ENCODE data around the gene OPCML. TPM values are rescaled to one million over a fixed set of nuclear protein-coding genes. Genes with fewer than 3 reads are reported as not detected.

The OPCML gene
- total RNA-seq, 5 donors from 2014 or later (not counting 1 experiment from before 2014, with no cell fraction given), result not detected

GRCh38 chr11:133029107-133029506 lies 503.2 kb downstream of the OPCML start:
- POLR2A ChIA-PET, result no interaction called here

GRCh38 chr11:133026952-133027351 lies 505.3 kb downstream of the OPCML start:
- Histone ChIP-seq H3K4me1 (ENCODE audit: control insufficient read depth in 1 of 2, extremely low read depth in 1 of 2, insufficient read depth in 2 of 2, low read length in 2 of 2) (no peaks in the 10 kb centered on the region), H3K9me3 (no peaks in the 10 kb centered on the region), H3K36me3 (ENCODE audit: control insufficient read depth in 2 of 2, extremely low read depth in 1 of 2, insufficient read depth in 1 of 2, low read length in 1 of 2) (no peaks in the 10 kb centered on the region), H3K4me3 (ENCODE audit: control insufficient read depth in 1 of 2, extremely low read depth in 1 of 2, low read length in 1 of 2) (no peak overlapping the region), H3K27me3 (replicated peaks in 1 of 2; ENCODE audit: control insufficient read depth in 2 of 2, extremely low read depth in 1 of 2, insufficient read depth in 2 of 2, low read length in 1 of 2) (no peaks in the 10 kb centered on the region), H3K27ac (ENCODE audit: low read length) (no peak overlapping the region)
- no peak overlapping the region for H3K27ac Mint-ChIP-seq
- POLR2A ChIA-PET, result no interaction called here
- CTCF ChIA-PET, result no interaction called here
- H3K9me3 Mint-ChIP-seq, result peaks cover 0 to 17% (median 0%) of the 10 kb centered on the region in 3 donors
- peaks cover 0 to 1% of the 10 kb centered on the region in 2 donors for H3K27me3 Mint-ChIP-seq
- no peak for ATAC-seq (replicated peaks in 1 of 4)
- no CpG with 5 or more reads among the region's 1 CpG for WGBS (ENCODE audit: insufficient coverage)
- no peak for DNase-seq
- H3K4me3 Mint-ChIP-seq, result no peak overlapping the region
- no peaks in the 10 kb centered on the region for H3K36me3 Mint-ChIP-seq
- H3K4me1 Mint-ChIP-seq, result no peaks in the 10 kb centered on the region

More at GRCh38 chr11:133029107-133029506, 503.2 kb downstream of the OPCML start:
- H3K4me3 Mint-ChIP-seq, result no peak overlapping the region
- ATAC-seq (replicated peaks in 1 of 4) (no peak), DNase-seq (no peak)
- CTCF ChIA-PET, result no interaction called here
- peaks cover 0 to 14% (median 3%) of the 10 kb centered on the region in 3 donors for H3K9me3 Mint-ChIP-seq
- Histone ChIP-seq H3K4me1 (ENCODE audit: control insufficient read depth in 1 of 2, extremely low read depth in 1 of 2, insufficient read depth in 2 of 2, low read length in 2 of 2) (no peaks in the 10 kb centered on the region), H3K27ac (ENCODE audit: low read length) (no peak overlapping the region), H3K9me3 (no peaks in the 10 kb centered on the region), H3K36me3 (ENCODE audit: control insufficient read depth in 2 of 2, extremely low read depth in 1 of 2, insufficient read depth in 1 of 2, low read length in 1 of 2) (no peaks in the 10 kb centered on the region), H3K4me3 (ENCODE audit: control insufficient read depth in 1 of 2, extremely low read depth in 1 of 2, low read length in 1 of 2) (no peak overlapping the region), H3K27me3 (replicated peaks in 1 of 2; ENCODE audit: control insufficient read depth in 2 of 2, extremely low read depth in 1 of 2, insufficient read depth in 2 of 2, low read length in 1 of 2) (no peaks in the 10 kb centered on the region)
- no peaks in the 10 kb centered on the region for H3K4me1 Mint-ChIP-seq
- no peak overlapping the region for H3K27ac Mint-ChIP-seq
- no CpG with 5 or more reads among the region's 5 CpGs for WGBS (ENCODE audit: insufficient coverage)
- no peaks in the 10 kb centered on the region for H3K36me3 Mint-ChIP-seq
- H3K27me3 Mint-ChIP-seq, result no peaks in the 10 kb centered on the region

- DNase-seq, result no peak
- CTCF ChIA-PET, result no interaction called here
- Mint-ChIP-seq H3K4me1 (no peaks in the 10 kb centered on the region), H3K27me3 (peaks cover 1 to 4% of the 10 kb centered on the region in 2 donors), H3K4me3 (no peak overlapping the region), H3K27ac (no peak overlapping the region), H3K36me3 (no peaks in the 10 kb centered on the region), H3K9me3 (peaks cover 0 to 15% (median 0%) of the 10 kb centered on the region in 3 donors)
- no peaks in the 10 kb centered on the region for H3K36me3 ChIP-seq (ENCODE audit: control insufficient read depth in 2 of 2, extremely low read depth in 1 of 2, insufficient read depth in 1 of 2, low read length in 1 of 2)
- POLR2A ChIA-PET, result no interaction called here
- no peak for ATAC-seq (replicated peaks in 1 of 4)
- 83% methylated on average over 2 of the region's 5 CpGs for WGBS (ENCODE audit: insufficient coverage)
- H3K9me3 ChIP-seq, result no peaks in the 10 kb centered on the region
- H3K4me1 ChIP-seq (ENCODE audit: control insufficient read depth in 1 of 2, extremely low read depth in 1 of 2, insufficient read depth in 2 of 2, low read length in 2 of 2), result no peaks in the 10 kb centered on the region
- H3K4me3 ChIP-seq (ENCODE audit: control insufficient read depth in 1 of 2, extremely low read depth in 1 of 2, low read length in 1 of 2), result no peak overlapping the region
- H3K27me3 ChIP-seq (replicated peaks in 1 of 2; ENCODE audit: control insufficient read depth in 2 of 2, extremely low read depth in 1 of 2, insufficient read depth in 2 of 2, low read length in 1 of 2), result no peaks in the 10 kb centered on the region
- H3K27ac ChIP-seq (ENCODE audit: low read length), result no peak overlapping the region
Measured at GRCh38 chr11:133024301-133024700, 508.0 kb downstream of the OPCML start.

DNA sequence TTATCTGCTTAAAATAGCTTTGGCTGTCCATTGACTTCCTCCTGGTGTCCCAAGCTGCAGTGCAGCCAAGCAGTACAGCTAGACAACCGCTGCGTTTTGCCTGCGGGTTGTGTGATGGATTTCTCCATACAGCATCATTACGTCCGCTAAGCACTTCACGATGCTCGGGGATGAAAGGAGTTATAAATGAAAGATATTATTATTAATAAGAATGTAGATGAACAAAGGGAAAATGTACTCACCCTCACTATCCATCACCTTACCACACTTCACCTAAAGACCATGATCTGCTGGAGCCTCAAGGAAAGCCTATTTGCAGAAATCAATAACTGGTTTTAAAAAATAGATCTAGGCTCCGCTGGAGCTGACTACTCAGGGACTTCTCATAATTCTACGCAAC lies 509.1 kb downstream of the OPCML start:
- no peaks in the 10 kb centered on the region for H3K36me3 Mint-ChIP-seq
- POLR2A ChIA-PET, result no interaction called here
- DNase-seq (no peak), ATAC-seq (replicated peaks in 1 of 4) (no peak)
- no peak overlapping the region for H3K4me3 Mint-ChIP-seq
- no CpG with 5 or more reads among the region's 9 CpGs for WGBS (ENCODE audit: insufficient coverage)
- H3K27me3 Mint-ChIP-seq, result peaks cover 1 to 4% of the 10 kb centered on the region in 2 donors
- no peaks in the 10 kb centered on the region for H3K36me3 ChIP-seq (ENCODE audit: control insufficient read depth in 2 of 2, extremely low read depth in 1 of 2, insufficient read depth in 1 of 2, low read length in 1 of 2)
- no peak overlapping the region for H3K4me3 ChIP-seq (ENCODE audit: control insufficient read depth in 1 of 2, extremely low read depth in 1 of 2, low read length in 1 of 2)
- peaks cover 0 to 7% (median 0%) of the 10 kb centered on the region in 3 donors for H3K9me3 Mint-ChIP-seq
- H3K4me1 ChIP-seq (ENCODE audit: control insufficient read depth in 1 of 2, extremely low read depth in 1 of 2, insufficient read depth in 2 of 2, low read length in 2 of 2), result no peaks in the 10 kb centered on the region
- no peaks in the 10 kb centered on the region for H3K4me1 Mint-ChIP-seq
- CTCF ChIA-PET, result no interaction called here
- no peaks in the 10 kb centered on the region for H3K27me3 ChIP-seq (replicated peaks in 1 of 2; ENCODE audit: control insufficient read depth in 2 of 2, extremely low read depth in 1 of 2, insufficient read depth in 2 of 2, low read length in 1 of 2)
- H3K27ac Mint-ChIP-seq, result no peak overlapping the region
- H3K9me3 ChIP-seq, result no peaks in the 10 kb centered on the region
- H3K27ac ChIP-seq (ENCODE audit: low read length), result no peak overlapping the region

DNA sequence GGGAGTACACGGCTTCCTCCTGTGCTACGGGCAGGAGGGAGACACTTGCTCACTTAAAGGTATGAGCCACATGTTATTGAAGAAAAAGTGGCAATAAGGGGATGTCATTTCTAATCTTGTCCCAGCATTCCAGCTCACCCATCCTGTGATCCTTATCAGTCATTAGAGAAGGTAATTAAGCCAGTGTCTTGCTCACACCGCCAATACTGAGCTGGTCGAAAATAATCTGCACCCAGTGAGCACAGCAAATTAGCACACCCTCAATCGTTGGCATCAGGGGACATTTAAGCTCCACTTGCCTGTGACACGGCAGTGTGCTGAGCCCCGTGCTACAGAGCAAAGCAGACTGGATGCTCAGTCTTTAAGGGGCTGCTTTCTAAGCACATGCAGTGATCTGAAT lies 510.7 kb downstream of the OPCML start:
- DNase-seq (no peak), ATAC-seq (replicated peaks in 1 of 4) (no peak)
- CTCF ChIA-PET, result no interaction called here
- POLR2A ChIA-PET, result no interaction called here
- Mint-ChIP-seq H3K4me1 (no peaks in the 10 kb centered on the region), H3K4me3 (no peak overlapping the region), H3K9me3 (peaks cover 0 to 7% (median 0%) of the 10 kb centered on the region in 3 donors), H3K27me3 (peaks cover 1 to 4% of the 10 kb centered on the region in 2 donors), H3K36me3 (no peaks in the 10 kb centered on the region), H3K27ac (no peak overlapping the region)
- no peaks in the 10 kb centered on the region for H3K27me3 ChIP-seq (replicated peaks in 1 of 2; ENCODE audit: control insufficient read depth in 2 of 2, extremely low read depth in 1 of 2, insufficient read depth in 2 of 2, low read length in 1 of 2)
- 51% methylated on average over 6 of the region's 7 CpGs for WGBS (ENCODE audit: insufficient coverage)
- no peak overlapping the region for H3K27ac ChIP-seq (ENCODE audit: low read length)
- no peaks in the 10 kb centered on the region for H3K9me3 ChIP-seq
- H3K4me1 ChIP-seq (ENCODE audit: control insufficient read depth in 1 of 2, extremely low read depth in 1 of 2, insufficient read depth in 2 of 2, low read length in 2 of 2), result no peaks in the 10 kb centered on the region
- H3K36me3 ChIP-seq (ENCODE audit: control insufficient read depth in 2 of 2, extremely low read depth in 1 of 2, insufficient read depth in 1 of 2, low read length in 1 of 2), result no peaks in the 10 kb centered on the region
- H3K4me3 ChIP-seq (ENCODE audit: control insufficient read depth in 1 of 2, extremely low read depth in 1 of 2, low read length in 1 of 2), result no peak overlapping the region

GRCh38 chr11:133020372-133020714 lies 512.0 kb downstream of the OPCML start:
- H3K27ac ChIP-seq (ENCODE audit: low read length), result no peak overlapping the region
- no CpG with 5 or more reads among the region's 1 CpG for WGBS (ENCODE audit: insufficient coverage)
- H3K36me3 Mint-ChIP-seq, result no peaks in the 10 kb centered on the region
- no peaks in the 10 kb centered on the region for H3K4me1 Mint-ChIP-seq
- DNase-seq, result no peak
- peaks cover 0 to 7% (median 0%) of the 10 kb centered on the region in 3 donors for H3K9me3 Mint-ChIP-seq
- ChIA-PET CTCF (no interaction called here), POLR2A (no interaction called here)
- H3K4me1 ChIP-seq (ENCODE audit: control insufficient read depth in 1 of 2, extremely low read depth in 1 of 2, insufficient read depth in 2 of 2, low read length in 2 of 2), result no peaks in the 10 kb centered on the region
- H3K27me3 Mint-ChIP-seq, result peaks cover 1 to 4% of the 10 kb centered on the region in 2 donors
- no peak overlapping the region for H3K4me3 Mint-ChIP-seq
- no peaks in the 10 kb centered on the region for H3K9me3 ChIP-seq
- H3K27me3 ChIP-seq (replicated peaks in 1 of 2; ENCODE audit: control insufficient read depth in 2 of 2, extremely low read depth in 1 of 2, insufficient read depth in 2 of 2, low read length in 1 of 2), result no peaks in the 10 kb centered on the region
- no peak overlapping the region for H3K27ac Mint-ChIP-seq
- ATAC-seq (replicated peaks in 1 of 4), result no peak
- no peak overlapping the region for H3K4me3 ChIP-seq (ENCODE audit: control insufficient read depth in 1 of 2, extremely low read depth in 1 of 2, low read length in 1 of 2)
- H3K36me3 ChIP-seq (ENCODE audit: control insufficient read depth in 2 of 2, extremely low read depth in 1 of 2, insufficient read depth in 1 of 2, low read length in 1 of 2), result no peaks in the 10 kb centered on the region
